Measurements from ENCODE around the gene GATAD2B.

GATAD2B gene

DNA sequence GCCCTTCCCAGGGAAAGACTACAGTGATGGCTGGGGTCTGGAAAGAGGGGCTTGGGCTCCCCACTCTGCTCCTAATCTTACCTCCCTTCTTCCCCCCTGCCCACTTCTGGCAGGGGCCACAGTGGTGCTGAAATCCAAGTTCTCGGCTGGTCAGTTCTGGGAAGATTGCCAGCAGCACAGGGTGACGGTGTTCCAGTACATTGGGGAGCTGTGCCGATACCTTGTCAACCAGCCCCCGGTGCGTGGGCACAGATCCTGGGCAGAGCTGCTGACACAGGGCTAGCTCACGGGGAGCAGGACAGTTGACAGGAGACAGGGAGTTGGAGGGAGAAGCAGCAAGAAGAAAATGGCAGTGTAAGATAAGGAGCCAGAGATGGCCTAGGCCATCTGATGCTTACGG, 145.1 kb downstream of the GATAD2B start:
- Histone ChIP-seq H3K27ac (ENCODE audit: low read depth, low read length) (peak overlapping the region; percentile 10), H3K9me3 (ENCODE audit: control insufficient read depth in 5 of 5, low read length in 5 of 5) (no peaks in the 10 kb centered on the region), H3K9ac (ENCODE audit: low read length in 5 of 5) (peak overlapping the region in 2 of 5 donors; percentile 16 to 53), H3K4me1 (ENCODE audit: control insufficient read depth in 5 of 5, insufficient read depth in 5 of 5, low read length in 5 of 5) (peaks cover 28 to 79% (median 75%) of the 10 kb centered on the region in 5 donors), H3K4me3 (ENCODE audit: low read depth in 1 of 5, low read length in 5 of 5) (peak overlapping the region in 3 of 5 donors; percentile 22 to 85 (median 29)), H3K36me3 (ENCODE audit: control insufficient read depth in 5 of 5, insufficient read depth in 5 of 5, low read length in 5 of 5) (peaks cover 0 to 35% (median 13%) of the 10 kb centered on the region in 5 donors), H3K27me3 (ENCODE audit: control insufficient read depth in 5 of 5, insufficient read depth in 4 of 5, low read length in 5 of 5) (no peaks in the 10 kb centered on the region)

DNA sequence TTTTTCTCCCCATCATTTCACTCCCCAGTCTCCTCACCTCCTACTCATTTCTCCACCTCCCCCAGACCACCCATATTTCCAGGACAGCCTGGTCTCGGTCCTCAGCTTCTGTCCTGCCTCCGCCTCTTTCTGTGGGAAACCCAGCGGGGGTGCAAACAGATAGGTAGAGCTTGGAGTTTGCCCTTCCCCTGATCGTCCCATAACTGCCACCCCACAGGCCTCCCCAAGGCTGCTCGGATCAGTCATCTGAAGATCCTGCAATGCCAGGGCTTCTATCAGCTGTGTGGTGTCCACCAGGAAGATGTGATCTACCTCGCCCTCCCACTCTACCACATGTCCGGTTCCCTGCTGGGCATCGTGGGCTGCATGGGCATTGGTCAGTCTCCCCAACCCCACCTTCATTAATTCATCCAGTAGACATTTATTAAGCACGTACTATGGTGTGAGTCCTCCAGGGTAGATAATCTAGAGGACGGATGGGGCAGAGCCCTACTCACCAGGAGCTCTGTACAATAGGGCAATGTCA, 145.9 kb downstream of the GATAD2B start:
- peaks cover 0 to 41% (median 20%) of the 10 kb centered on the region in 5 donors for H3K36me3 ChIP-seq (ENCODE audit: control insufficient read depth in 5 of 5, insufficient read depth in 5 of 5, low read length in 5 of 5)
- peak overlapping the region in 2 of 5 donors; percentile 3 to 85 for H3K9ac ChIP-seq (ENCODE audit: low read length in 5 of 5)
- peak overlapping the region in 4 of 5 donors; percentile 81 to 86 (median 84) for H3K4me3 ChIP-seq (ENCODE audit: low read depth in 1 of 5, low read length in 5 of 5)
- H3K4me1 ChIP-seq (ENCODE audit: control insufficient read depth in 5 of 5, insufficient read depth in 5 of 5, low read length in 5 of 5): peaks cover 31 to 87% (median 82%) of the 10 kb centered on the region in 5 donors
- H3K27ac ChIP-seq (ENCODE audit: low read depth, low read length): peak overlapping the region; percentile 92
- H3K27me3 ChIP-seq (ENCODE audit: control insufficient read depth in 5 of 5, insufficient read depth in 4 of 5, low read length in 5 of 5): no peaks in the 10 kb centered on the region
- H3K9me3 ChIP-seq (ENCODE audit: control insufficient read depth in 5 of 5, low read length in 5 of 5): no peaks in the 10 kb centered on the region

DNA sequence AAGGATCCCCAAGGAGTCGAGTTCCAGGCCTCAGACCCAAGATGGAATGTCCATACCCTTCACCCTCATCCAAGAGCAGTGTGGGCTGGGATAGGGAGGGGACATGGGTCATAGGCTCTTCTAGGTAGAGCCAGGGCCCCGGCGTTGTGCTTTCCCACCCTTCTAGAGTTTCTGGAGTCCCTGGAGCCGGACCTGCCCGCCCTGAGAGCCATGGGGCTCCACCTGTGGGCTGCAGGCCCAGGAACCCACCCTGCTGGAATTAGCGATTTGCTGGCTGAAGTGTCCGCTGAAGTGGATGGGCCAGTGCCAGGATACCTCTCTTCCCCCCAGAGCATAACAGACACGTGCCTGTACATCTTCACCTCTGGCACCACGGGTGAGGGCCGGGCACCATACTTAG, 146.4 kb downstream of the GATAD2B start:
- Histone ChIP-seq H3K4me3 (ENCODE audit: low read depth in 1 of 5, low read length in 5 of 5) (peak overlapping the region; percentile 80 to 86 (median 83)), H3K9ac (ENCODE audit: low read length in 5 of 5) (peak overlapping the region in 4 of 5 donors; percentile 26 to 85 (median 73)), H3K36me3 (ENCODE audit: control insufficient read depth in 5 of 5, insufficient read depth in 5 of 5, low read length in 5 of 5) (peaks cover 0 to 47% (median 25%) of the 10 kb centered on the region in 5 donors), H3K27ac (ENCODE audit: low read depth, low read length) (peak overlapping the region; percentile 92), H3K9me3 (ENCODE audit: control insufficient read depth in 5 of 5, low read length in 5 of 5) (no peaks in the 10 kb centered on the region), H3K4me1 (ENCODE audit: control insufficient read depth in 5 of 5, insufficient read depth in 5 of 5, low read length in 5 of 5) (peaks cover 31 to 92% (median 85%) of the 10 kb centered on the region in 5 donors), H3K27me3 (ENCODE audit: control insufficient read depth in 5 of 5, insufficient read depth in 4 of 5, low read length in 5 of 5) (no peaks in the 10 kb centered on the region)

DNA sequence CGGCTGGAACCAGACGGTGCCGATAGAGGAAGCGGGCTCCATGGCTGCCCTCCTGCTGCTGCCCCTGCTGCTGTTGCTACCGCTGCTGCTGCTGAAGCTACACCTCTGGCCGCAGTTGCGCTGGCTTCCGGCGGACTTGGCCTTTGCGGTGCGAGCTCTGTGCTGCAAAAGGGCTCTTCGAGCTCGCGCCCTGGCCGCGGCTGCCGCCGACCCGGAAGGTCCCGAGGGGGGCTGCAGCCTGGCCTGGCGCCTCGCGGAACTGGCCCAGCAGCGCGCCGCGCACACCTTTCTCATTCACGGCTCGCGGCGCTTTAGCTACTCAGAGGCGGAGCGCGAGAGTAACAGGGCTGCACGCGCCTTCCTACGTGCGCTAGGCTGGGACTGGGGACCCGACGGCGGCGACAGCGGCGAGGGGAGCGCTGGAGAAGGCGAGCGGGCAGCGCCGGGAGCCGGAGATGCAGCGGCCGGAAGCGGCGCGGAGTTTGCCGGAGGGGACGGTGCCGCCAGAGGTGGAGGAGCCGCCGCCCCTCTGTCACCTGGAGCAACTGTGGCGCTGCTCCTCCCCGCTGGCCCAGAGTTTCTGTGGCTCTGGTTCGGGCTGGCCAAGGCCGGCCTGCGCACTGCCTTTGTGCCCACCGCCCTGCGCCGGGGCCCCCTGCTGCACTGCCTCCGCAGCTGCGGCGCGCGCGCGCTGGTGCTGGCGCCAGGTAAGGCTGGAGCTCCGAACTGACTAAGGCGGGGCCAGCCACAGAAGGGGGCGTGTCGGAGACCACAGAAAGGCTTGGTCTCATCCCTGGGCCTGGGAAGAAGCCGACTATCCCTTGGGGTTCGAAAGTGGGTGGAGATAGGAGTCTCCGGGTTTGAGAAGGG, 147.1 kb downstream of the GATAD2B start:
- peaks cover 0 to 54% (median 29%) of the 10 kb centered on the region in 5 donors for H3K36me3 ChIP-seq (ENCODE audit: control insufficient read depth in 5 of 5, insufficient read depth in 5 of 5, low read length in 5 of 5)

DNA sequence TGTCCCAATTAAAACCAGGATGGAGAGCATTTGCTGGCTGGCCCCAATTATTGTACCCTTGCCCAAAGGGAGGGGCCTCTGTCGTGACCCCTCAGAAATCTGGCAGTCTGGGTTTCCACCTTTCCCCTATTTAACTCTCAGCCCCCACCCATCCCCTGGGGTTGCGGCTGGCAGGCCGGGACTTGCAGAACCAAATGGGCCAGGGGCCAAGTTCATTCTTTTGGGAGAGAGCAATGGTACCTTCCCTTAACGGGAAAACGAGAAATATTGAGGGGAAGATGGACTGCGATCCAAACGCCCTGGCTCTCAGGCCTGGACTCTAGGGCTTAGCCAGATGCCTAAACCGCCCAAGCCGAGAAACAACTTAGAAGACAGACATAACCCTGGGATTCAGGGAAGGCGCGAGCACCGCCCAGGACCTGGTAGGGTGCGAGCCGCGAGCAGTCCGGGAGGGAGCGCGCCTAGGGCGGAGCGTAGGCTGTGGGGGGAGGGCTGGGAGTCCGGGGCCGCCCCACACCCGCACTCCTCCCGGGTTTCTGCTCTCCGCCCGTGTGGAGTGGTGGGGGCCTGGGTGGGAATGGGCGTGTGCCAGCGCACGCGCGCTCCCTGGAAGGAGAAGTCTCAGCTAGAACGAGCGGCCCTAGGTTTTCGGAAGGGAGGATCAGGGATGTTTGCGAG, 147.9 kb downstream of the GATAD2B start, which contains the start of gene SLC27A3:
Gene SLC27A3 (plus strand): TSS at position 628 of the 678 bp plus-strand sequence. CDS start 91 bp downstream, outside the sequence.
- H3K9me3 ChIP-seq (ENCODE audit: control insufficient read depth in 5 of 5, low read length in 5 of 5): no peaks in the 10 kb centered on the region
- H3K36me3 ChIP-seq (ENCODE audit: control insufficient read depth in 5 of 5, insufficient read depth in 5 of 5, low read length in 5 of 5): peaks cover 0 to 58% (median 36%) of the 10 kb centered on the region in 5 donors
- H3K27ac ChIP-seq (ENCODE audit: low read depth, low read length): peak within 1 kb of the TSS; percentile 92
- no peaks in the 10 kb centered on the region for H3K27me3 ChIP-seq (ENCODE audit: control insufficient read depth in 5 of 5, insufficient read depth in 4 of 5, low read length in 5 of 5)
- H3K4me3 ChIP-seq (ENCODE audit: low read depth in 1 of 5, low read length in 5 of 5): peak within 1 kb of the TSS; percentile 80 to 86 (median 83)
- peaks cover 31 to 94% (median 90%) of the 10 kb centered on the region in 5 donors for H3K4me1 ChIP-seq (ENCODE audit: control insufficient read depth in 5 of 5, insufficient read depth in 5 of 5, low read length in 5 of 5)
- peak within 1 kb of the TSS; percentile 26 to 85 (median 70) for H3K9ac ChIP-seq (ENCODE audit: low read length in 5 of 5)

More for the DNA sequence above, 147.1 kb downstream of the GATAD2B start:
- no peaks in the 10 kb centered on the region for H3K27me3 ChIP-seq (ENCODE audit: control insufficient read depth in 5 of 5, insufficient read depth in 4 of 5, low read length in 5 of 5)
- peak overlapping the region; percentile 92 for H3K27ac ChIP-seq (ENCODE audit: low read depth, low read length)
- H3K4me3 ChIP-seq (ENCODE audit: low read depth in 1 of 5, low read length in 5 of 5): peak overlapping the region; percentile 80 to 86 (median 83)
- peaks cover 31 to 94% (median 90%) of the 10 kb centered on the region in 5 donors for H3K4me1 ChIP-seq (ENCODE audit: control insufficient read depth in 5 of 5, insufficient read depth in 5 of 5, low read length in 5 of 5)
- peak overlapping the region; percentile 26 to 85 (median 70) for H3K9ac ChIP-seq (ENCODE audit: low read length in 5 of 5)
- no peaks in the 10 kb centered on the region for H3K9me3 ChIP-seq (ENCODE audit: control insufficient read depth in 5 of 5, low read length in 5 of 5)

DNA sequence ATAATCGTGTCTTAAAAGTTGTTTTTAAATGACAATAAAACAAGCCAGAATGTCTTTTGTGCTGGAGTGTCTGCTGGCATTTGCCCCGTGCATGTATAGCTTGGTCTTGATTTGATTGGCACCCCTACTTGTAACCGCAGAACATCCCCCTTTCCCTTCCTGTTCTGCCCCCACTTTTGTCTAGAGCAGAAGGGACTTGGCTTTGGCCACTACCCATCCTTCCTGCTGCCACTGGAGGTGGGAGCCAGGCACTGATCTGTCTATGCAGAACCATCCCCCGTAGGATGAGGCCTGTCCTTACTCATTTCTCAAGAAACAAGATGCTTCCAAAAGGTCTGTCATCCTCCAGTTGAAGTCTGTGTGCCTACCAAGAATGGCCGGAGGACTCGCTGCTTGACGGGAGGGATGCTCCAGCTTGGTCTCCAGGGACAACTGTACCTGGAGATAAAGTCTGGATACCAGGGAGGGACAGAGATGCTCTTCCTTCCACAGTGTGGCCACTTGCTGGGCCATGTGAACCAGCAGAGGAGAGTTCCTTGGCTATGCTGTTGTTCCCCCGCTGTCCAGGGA, 148.7 kb downstream of the GATAD2B start:
- no peaks in the 10 kb centered on the region for H3K27me3 ChIP-seq (ENCODE audit: control insufficient read depth in 5 of 5, insufficient read depth in 4 of 5, low read length in 5 of 5)
- peak overlapping the region; percentile 92 for H3K27ac ChIP-seq (ENCODE audit: low read depth, low read length)
- H3K9ac ChIP-seq (ENCODE audit: low read length in 5 of 5): peak overlapping the region in 4 of 5 donors; percentile 26 to 85 (median 56)
- no peaks in the 10 kb centered on the region for H3K9me3 ChIP-seq (ENCODE audit: control insufficient read depth in 5 of 5, low read length in 5 of 5)
- H3K36me3 ChIP-seq (ENCODE audit: control insufficient read depth in 5 of 5, insufficient read depth in 5 of 5, low read length in 5 of 5): peaks cover 0 to 57% (median 39%) of the 10 kb centered on the region in 5 donors
- peak overlapping the region in 3 of 5 donors; percentile 39 to 85 (median 81) for H3K4me3 ChIP-seq (ENCODE audit: low read depth in 1 of 5, low read length in 5 of 5)
- peaks cover 31 to 96% (median 88%) of the 10 kb centered on the region in 5 donors for H3K4me1 ChIP-seq (ENCODE audit: control insufficient read depth in 5 of 5, insufficient read depth in 5 of 5, low read length in 5 of 5)

DNA sequence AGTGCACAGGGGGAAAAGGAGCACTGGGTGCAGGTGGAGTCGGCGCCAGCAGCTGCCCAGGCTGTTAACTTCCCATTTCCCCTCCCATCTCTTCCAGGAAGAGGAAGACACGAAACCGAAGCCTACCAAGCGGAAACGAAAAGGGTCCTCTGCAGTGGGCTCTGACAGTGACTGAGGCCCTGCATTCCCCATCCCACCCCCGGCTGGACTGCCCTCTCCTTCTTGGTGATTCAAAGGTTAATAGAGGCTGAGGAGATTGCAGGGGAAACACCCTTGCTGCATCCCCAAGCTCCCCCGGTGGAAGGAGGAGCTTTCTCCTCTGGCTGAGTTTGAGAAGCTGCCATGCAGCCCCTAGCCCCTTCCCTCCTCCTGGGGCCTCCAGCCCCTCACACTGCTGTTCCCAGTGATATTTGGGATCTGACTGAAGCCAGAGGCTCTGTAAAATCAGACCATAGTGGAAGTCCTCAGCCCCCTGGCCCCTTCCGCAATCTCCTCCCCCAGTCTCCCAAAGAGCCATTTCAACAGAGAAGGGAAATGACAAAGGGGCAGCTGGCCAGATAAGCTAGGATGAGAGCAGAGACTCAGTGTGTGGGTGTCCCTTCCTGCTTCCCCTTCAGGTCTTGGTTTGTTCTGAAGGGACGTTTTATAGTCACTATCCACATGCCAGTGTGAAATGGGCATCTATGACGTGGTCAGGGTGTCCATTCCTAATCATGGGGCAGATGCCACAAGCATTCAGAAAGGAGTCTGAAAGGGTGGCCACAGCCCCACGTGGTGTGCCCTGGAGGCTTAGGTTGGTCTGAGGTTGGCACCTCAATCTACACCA, 149.5 kb downstream of the GATAD2B start:
- Histone ChIP-seq H3K4me3 (ENCODE audit: low read depth in 1 of 5, low read length in 5 of 5) (peak overlapping the region in 2 of 5 donors; percentile 26), H3K9me3 (ENCODE audit: control insufficient read depth in 5 of 5, low read length in 5 of 5) (no peaks in the 10 kb centered on the region), H3K36me3 (ENCODE audit: control insufficient read depth in 5 of 5, insufficient read depth in 5 of 5, low read length in 5 of 5) (peaks cover 0 to 57% (median 40%) of the 10 kb centered on the region in 5 donors), H3K27me3 (ENCODE audit: control insufficient read depth in 5 of 5, insufficient read depth in 4 of 5, low read length in 5 of 5) (no peaks in the 10 kb centered on the region), H3K4me1 (ENCODE audit: control insufficient read depth in 5 of 5, insufficient read depth in 5 of 5, low read length in 5 of 5) (peaks cover 31 to 95% (median 87%) of the 10 kb centered on the region in 5 donors), H3K27ac (ENCODE audit: low read depth, low read length) (peak overlapping the region; percentile 92), H3K9ac (ENCODE audit: low read length in 5 of 5) (peak overlapping the region in 3 of 5 donors; percentile 2 to 41 (median 23))

DNA sequence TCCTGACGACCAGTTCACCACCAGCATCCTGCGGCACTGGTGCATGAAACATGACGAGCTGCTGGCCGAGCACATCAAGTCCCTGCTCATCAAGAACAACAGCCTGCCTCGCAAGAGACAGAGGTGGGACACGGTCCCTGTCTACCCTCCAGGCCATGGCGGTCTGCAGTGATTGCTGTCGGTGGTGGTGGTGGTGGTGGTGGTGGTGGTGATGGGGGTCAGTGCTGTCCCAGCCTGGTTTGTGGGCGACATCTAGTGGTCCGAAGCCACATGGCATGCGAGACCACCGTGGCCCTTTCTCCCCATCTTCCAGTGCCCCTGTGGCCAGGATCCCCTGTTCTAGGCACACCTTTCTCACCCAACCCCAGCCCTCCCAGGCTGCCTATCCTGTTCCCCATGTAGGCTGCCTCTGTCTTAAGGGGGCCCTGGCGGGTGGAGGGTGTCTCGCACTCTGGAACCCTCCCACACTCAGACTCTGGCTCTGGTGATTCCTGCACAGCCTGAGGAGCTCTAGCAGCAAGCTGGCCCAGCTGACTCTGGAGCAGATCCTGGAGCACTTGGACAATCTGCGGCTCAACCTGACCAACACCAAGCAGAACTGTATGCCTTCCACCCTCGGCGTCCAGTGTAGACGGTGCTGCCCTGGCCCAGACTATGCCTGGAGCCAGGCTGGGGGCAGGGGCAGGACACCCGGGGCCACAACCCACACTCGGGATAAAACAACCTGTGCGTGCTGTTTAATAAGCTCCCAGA, 150.8 kb downstream of the GATAD2B start:
- H3K9ac ChIP-seq (ENCODE audit: low read length in 5 of 5): peak overlapping the region in 1 of 5 donors; percentile 43
- H3K27ac ChIP-seq (ENCODE audit: low read depth, low read length): peak overlapping the region; percentile 92
- no peaks in the 10 kb centered on the region for H3K27me3 ChIP-seq (ENCODE audit: control insufficient read depth in 5 of 5, insufficient read depth in 4 of 5, low read length in 5 of 5)
- no peak overlapping the region for H3K4me3 ChIP-seq (ENCODE audit: low read depth in 1 of 5, low read length in 5 of 5)
- peaks cover 28 to 82% (median 74%) of the 10 kb centered on the region in 5 donors for H3K4me1 ChIP-seq (ENCODE audit: control insufficient read depth in 5 of 5, insufficient read depth in 5 of 5, low read length in 5 of 5)
- no peaks in the 10 kb centered on the region for H3K9me3 ChIP-seq (ENCODE audit: control insufficient read depth in 5 of 5, low read length in 5 of 5)
- H3K36me3 ChIP-seq (ENCODE audit: control insufficient read depth in 5 of 5, insufficient read depth in 5 of 5, low read length in 5 of 5): peaks cover 0 to 62% (median 51%) of the 10 kb centered on the region in 5 donors
